GM20000 (cell line): ENCODE results near the gene ACIN1.

Source experiments
- DNase-seq: peaks from one replicate; pipeline ENCODE4 v3.0.0; 2012; ENCODE audit warnings: low spot score
- CTCF ChIP-seq: IDR thresholded peaks from 2 replicates; pipeline ENCODE4 v1.5.1; 2012; ENCODE audit warnings: mild to moderate bottlenecking, control low read depth; ENCODE audit errors: extremely low read depth, missing control alignments

Gene ACIN1

GRCh38 chr14:23030936-23031335, 64.0 kb downstream of the ACIN1 start:
- DNase-seq = no peak
- no peak for TF ChIP-seq CTCF

- no peak for DNase-seq
- TF ChIP-seq CTCF = no peak
These were observed 66.1 kb downstream of the ACIN1 start for GRCh38 chr14:23028799-23029198.

GRCh38 chr14:23025151-23025814, 69.7 kb downstream of the ACIN1 start:
- no peak for DNase-seq
- no peak for TF ChIP-seq CTCF

- DNase-seq = no peak
- no peak for TF ChIP-seq CTCF
These were observed 70.3 kb downstream of the ACIN1 start for GRCh38 chr14:23024612-23025075.

GRCh38 chr14:23023795-23024152, 71.2 kb downstream of the ACIN1 start:
- no peak for TF ChIP-seq CTCF
- no peak for DNase-seq

- TF ChIP-seq CTCF = no peak
- no peak for DNase-seq
These were observed 71.7 kb downstream of the ACIN1 start for GRCh38 chr14:23023022-23023794.

GRCh38 chr14:23021889-23022442, 73.0 kb downstream of the ACIN1 start:
- no peak for TF ChIP-seq CTCF
- no peak for DNase-seq
